ENCODE data around the gene UNC13B.

Gene UNC13B

GRCh38 chr9:35116539-35116897 is 45.3 kb upstream of the UNC13B start:
- in situ Hi-C loops (cut with HindIII; ENCODE audit: low sequenced_read_pairs): no loop called here
- TF ChIP-seq CTCF (IDR thresholded peaks at IDR 0.05; ENCODE audit: low read depth, low read length): no peak
- peak overlapping the region; percentile 88 for H3K4me3 ChIP-seq (ENCODE audit: low read depth, low read length)
- no peak for DNase-seq (ENCODE audit: low read depth, low spot score)

GRCh38 chr9:35116898-35117551 is 44.8 kb upstream of the UNC13B start:
- peak; percentile 91 for DNase-seq (ENCODE audit: low read depth, low spot score)
- in situ Hi-C loops (cut with HindIII; ENCODE audit: low sequenced_read_pairs): no loop called here
- TF ChIP-seq CTCF (IDR thresholded peaks at IDR 0.05; ENCODE audit: low read depth, low read length): peak; percentile 94
- peak overlapping the region; percentile 88 for H3K4me3 ChIP-seq (ENCODE audit: low read depth, low read length)

- H3K4me3 ChIP-seq (ENCODE audit: low read depth, low read length): no peak overlapping the region
- in situ Hi-C loops (cut with HindIII; ENCODE audit: low sequenced_read_pairs): no loop called here
- DNase-seq (ENCODE audit: low read depth, low spot score): no peak
- no peak for TF ChIP-seq CTCF (IDR thresholded peaks at IDR 0.05; ENCODE audit: low read depth, low read length)
Measured at GRCh38 chr9:35134920-35135319, 26.9 kb upstream of the UNC13B start.

- DNase-seq (ENCODE audit: low read depth, low spot score): no peak
- in situ Hi-C loops (cut with HindIII; ENCODE audit: low sequenced_read_pairs): no loop called here
Measured at GRCh38 chr9:35135988-35136387, 25.8 kb upstream of the UNC13B start.

GRCh38 chr9:35136866-35137265 is 24.9 kb upstream of the UNC13B start:
- no peak for TF ChIP-seq CTCF (IDR thresholded peaks at IDR 0.05; ENCODE audit: low read depth, low read length)
- in situ Hi-C loops (cut with HindIII; ENCODE audit: low sequenced_read_pairs): no loop called here
- no peak overlapping the region for H3K4me3 ChIP-seq (ENCODE audit: low read depth, low read length)
- DNase-seq (ENCODE audit: low read depth, low spot score): no peak

More at GRCh38 chr9:35135988-35136387, 25.8 kb upstream of the UNC13B start:
- no peak for TF ChIP-seq CTCF (IDR thresholded peaks at IDR 0.05; ENCODE audit: low read depth, low read length)
- H3K4me3 ChIP-seq (ENCODE audit: low read depth, low read length): no peak overlapping the region

- no peak for DNase-seq (ENCODE audit: low read depth, low spot score)
- in situ Hi-C loops (cut with HindIII; ENCODE audit: low sequenced_read_pairs): no loop called here
- no peak for TF ChIP-seq CTCF (IDR thresholded peaks at IDR 0.05; ENCODE audit: low read depth, low read length)
- H3K4me3 ChIP-seq (ENCODE audit: low read depth, low read length): no peak overlapping the region
Measured at GRCh38 chr9:35140093-35140492, 21.7 kb upstream of the UNC13B start.

Measured in astrocyte of the spinal cord (primary cell).